Measurements from ENCODE around the gene GGNBP2.
"Not testable (repeated sequence)": the region's sequence is repeated elsewhere in the genome, so short reads cannot be mapped to it uniquely, and the experiment has no call there.

GGNBP2 gene

DNA sequence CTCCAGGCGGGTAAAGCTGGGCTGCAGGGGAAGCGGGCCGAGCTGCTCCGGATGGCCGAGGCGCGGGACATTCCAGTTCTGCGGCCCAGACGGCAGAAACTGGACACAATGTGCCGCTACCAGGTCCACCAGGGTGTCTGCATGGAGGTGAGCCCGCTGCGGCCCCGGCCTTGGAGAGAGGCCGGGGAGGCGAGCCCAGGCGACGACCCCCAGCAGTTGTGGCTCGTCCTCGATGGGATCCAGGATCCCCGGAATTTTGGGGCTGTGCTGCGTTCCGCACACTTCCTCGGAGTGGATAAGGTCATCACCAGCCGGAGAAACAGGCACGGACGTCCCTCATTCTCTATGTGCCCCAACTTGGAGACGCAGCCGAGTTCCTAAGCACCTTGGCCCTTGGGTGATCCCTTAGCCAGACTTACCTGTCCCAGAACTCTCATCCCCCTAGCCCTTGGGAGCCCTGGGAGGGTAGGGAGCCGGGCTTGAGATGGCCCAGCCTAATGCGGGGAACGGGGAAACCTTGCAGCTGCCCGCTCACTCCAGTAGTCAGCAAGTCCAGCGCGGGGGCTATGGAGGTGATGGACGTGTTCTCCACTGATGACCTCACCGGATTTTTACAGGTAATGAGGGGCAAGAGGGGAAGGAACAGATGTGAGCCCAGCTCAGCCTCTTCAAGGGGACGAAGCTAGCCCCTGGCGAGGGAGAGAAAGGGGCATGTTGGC lies 57.5 kb downstream of the GGNBP2 start:
- no peak for DNase-seq

DNA sequence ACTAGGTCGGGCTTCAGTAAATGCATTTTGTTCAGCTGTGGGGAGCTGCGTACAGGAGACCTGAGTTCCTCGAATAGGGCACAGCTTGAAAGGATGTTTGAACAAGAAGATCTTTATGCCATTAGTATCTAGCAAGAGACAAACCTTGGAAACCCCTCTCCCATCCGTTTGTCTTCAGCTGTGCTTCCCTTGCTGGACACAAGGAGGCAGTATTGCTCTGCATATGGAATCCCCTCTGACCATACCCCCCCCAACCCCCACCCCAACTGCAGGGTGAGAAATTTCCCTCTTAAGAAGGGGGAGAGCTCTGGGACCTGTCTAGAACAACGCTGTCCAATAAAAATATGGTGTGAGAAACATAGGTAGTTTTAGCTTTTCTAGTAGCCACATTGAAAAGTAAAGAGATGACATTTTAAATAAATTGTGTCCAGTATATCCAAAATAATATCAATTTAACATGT lies 58.2 kb downstream of the GGNBP2 start:
- peak; percentile 63 for DNase-seq

DNA sequence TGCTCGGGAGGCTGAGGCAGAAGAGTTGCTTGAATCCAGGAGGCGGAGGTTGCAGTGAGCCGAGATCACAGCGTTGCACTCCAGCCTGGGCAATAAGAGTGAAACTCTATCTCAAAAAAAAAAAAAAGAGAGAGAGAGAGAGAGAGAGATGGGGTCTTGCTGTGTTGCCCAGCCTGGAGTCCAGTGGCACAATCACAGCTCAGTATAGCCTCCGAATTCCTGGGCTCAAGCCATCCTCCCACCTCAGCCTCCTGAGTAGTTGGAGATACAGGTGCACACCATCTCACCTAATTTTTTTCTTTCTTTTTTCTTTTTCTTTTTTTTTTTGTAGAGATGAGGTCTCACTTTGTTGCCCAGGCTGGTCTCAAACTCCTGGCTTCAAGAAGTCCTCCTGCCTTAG lies 60.3 kb downstream of the GGNBP2 start:
- not testable (repeated sequence) for DNase-seq

DNA sequence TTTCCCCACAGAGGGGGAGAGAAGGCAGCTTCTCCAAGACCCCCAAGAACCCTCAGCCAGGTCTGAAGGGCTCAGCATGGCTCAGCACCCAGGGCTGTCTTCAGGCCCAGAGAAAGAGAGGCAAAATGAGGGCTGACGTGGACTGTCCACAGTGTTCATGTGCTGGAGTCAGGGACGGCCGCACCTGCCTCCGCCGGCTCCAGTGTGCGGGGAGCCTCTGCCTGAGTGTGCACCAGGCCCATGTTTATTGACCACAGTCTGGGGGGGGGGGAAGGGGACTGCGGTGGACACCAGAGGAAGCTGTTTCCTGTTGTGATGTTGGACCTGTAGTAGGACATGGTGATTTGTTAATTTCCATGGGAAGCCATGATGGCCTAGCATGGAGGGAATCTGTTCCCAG lies 63.6 kb downstream of the GGNBP2 start:
- DNase-seq = no peak

DNA sequence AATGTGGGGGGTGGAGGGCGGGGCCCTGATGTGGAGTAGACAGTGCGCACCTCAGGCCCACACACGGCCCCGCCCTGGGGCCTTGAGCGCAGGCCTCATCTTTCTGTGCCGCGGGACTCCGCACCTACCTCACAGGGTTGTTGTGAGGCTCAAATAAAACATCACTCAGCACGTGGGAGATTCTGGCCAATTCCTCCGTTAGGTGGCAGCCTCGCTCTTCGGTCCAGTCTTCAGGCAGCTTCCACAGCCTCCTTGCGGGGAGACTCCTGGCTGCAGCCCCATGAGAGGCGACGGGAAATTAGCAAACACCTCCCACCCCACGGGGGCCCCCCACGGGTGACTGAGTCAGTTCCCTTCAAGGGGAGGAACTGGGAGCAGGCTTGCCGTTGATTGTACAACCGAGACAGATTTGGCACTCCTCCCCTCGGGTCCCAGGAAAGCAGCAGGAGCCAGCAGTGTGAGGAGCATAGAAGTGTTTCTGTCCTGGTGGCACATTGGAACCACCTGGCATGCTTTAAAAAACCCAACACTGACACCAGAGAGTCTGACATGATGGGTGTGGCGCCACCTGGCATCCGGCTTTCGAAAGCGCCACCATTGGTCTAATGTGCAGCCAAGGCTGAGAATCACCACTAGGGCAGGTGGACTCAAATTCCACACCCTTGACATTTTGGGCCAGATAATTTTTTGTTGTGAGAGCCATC lies 64.2 kb downstream of the GGNBP2 start:
- peak; percentile 61 for DNase-seq

DNA sequence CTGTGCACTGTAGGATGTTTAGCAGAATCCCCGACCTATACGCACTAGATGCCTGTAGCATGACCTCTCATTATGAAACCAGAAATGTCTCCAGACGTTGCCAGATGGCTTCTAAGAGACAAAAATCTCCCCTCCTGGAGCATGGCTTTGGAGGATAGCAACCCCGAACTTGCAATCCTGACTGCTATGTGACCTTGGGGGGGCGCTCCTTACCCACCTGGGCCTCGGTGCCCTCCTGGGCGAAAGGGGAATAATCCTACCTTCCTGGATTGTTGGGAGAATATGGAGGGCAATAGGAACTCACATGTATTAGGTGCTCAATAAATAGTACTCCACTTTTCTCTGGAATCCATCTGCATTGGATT lies 64.8 kb downstream of the GGNBP2 start:
- DNase-seq = no peak

DNA sequence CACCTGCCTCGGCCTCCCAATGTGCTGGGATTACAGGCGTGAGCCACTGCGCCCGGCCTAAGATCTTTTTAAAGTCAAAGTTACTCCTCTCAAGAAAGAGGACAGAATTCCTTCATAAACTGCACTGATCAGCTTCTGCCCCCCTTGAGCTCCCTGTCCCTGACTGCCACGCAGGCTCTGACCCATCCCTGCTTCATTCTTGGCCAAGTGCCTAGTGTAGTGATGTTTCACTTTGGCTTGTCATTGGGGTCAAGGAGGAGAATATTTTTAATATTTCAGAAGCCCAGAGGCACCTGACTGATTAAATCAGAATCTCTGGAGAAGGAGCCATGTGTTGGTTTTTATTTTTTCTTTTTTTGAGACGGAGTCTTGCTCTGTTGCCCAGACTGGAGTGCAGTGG lies 65.8 kb downstream of the GGNBP2 start:
- DNase-seq = no peak

DNA sequence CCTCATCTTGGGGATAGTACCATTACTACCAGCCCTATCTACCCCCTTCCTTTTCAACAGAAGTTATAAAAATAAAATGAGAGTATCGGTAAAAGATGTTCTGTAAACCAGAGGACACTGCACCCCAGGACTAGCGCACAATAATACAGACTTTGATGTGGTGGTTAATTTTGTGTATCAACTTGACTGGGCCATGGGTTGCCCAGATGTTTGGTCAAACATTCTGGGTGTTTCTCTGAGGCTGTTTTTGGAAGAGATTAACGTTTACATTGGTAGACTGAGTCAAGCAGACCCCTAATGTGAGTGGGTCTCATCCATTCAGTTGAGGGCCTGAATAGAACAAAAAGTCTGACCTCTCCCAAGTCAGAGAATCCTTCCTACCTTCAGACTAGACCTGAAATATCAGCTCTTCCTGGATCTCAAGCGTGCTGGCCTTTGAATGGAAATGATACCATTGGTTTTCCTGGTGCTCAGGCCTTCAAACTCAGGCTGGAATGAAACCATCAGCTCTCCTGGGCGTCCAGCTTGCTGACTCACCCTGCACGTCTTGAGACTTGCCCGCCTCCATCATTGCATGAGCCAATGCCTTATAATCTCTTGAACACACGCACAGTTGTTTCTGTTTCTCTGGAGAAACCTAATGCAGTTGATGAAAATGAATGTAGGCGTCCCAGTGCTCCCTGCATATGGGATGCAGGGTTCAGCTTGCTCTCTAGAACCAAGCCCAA lies 66.8 kb downstream of the GGNBP2 start:
- DNase-seq = no peak

DNA sequence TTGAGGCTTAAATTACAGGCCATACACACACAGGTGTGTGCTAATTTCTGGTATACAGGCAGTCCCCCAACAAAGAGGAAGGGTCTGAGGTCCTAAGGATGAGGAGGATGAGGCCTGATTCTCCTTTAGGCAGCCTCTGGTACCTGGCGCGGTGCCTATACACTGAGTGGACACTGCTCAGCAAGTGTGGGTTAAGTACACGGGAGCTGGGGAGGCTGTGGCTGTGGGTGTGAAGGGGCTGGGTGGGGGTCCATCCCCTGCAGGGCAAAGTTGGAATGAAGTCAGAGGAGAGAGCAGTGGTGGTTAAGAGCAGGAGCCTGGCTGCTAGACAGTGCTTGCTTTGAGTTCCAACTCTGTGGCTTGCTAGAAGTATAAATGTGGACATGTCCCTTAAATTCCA lies 67.6 kb downstream of the GGNBP2 start:
- no peak for DNase-seq

DNA sequence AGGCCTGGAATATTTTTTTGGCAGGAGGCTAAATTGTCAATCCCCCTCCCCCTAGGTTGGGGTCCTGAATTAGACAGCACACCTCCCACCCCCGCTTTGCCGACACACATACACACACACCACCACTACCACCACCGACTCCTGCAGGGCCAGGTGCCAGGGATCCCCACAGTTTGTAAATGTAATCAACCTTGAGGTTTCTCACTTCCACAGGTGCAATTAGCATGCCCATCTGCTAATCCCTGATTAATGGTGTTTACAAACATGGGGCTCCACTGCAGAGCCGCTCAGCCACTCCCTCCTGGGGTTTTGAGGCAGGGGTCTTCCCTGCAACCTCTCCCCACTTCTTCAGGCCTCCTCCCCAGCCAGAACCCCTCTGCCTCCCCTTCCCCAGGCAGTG lies 68.4 kb downstream of the GGNBP2 start:
- DNase-seq = no peak

DNA sequence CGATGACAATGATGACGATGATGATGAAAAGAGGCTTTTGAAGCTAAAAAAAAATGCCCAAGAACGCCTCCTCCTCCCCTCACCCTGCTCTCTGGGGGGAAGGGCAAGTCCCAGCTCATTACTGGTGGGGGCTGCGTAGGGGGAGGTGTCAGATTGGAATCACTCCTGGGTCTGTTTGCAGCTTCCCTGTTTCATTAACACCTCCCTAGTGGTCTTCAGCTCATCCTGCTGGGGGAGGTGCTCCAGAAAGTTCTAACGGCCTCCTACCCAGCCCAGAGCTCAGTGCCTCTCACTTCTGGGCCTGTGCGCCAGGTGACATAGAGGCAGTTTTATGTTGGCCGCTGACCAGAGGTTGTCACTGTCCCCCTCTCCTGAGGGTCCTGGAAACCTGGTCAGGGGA lies 69.4 kb downstream of the GGNBP2 start:
- no peak for DNase-seq

DNA sequence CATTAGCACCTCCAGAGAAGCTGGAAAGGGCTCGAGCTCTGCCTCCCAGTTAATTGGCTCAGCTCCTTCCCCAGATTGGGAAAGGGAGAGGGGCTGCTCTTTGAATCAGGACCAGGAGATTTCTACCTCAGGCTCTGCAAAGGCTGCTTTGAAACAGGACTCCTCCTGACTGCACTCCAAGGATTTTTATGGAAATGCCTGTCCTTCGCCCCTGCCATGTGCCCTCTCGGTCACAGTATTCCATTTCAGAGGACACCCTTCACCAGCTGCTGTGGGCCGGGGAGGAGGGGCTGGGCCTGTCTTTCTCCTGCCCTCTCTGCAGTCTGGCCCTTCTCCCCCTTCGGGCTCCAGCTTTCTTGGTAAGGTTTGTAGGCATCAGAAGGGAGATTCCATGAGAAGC lies 70.2 kb downstream of the GGNBP2 start:
- DNase-seq = peak; percentile 48

DNA sequence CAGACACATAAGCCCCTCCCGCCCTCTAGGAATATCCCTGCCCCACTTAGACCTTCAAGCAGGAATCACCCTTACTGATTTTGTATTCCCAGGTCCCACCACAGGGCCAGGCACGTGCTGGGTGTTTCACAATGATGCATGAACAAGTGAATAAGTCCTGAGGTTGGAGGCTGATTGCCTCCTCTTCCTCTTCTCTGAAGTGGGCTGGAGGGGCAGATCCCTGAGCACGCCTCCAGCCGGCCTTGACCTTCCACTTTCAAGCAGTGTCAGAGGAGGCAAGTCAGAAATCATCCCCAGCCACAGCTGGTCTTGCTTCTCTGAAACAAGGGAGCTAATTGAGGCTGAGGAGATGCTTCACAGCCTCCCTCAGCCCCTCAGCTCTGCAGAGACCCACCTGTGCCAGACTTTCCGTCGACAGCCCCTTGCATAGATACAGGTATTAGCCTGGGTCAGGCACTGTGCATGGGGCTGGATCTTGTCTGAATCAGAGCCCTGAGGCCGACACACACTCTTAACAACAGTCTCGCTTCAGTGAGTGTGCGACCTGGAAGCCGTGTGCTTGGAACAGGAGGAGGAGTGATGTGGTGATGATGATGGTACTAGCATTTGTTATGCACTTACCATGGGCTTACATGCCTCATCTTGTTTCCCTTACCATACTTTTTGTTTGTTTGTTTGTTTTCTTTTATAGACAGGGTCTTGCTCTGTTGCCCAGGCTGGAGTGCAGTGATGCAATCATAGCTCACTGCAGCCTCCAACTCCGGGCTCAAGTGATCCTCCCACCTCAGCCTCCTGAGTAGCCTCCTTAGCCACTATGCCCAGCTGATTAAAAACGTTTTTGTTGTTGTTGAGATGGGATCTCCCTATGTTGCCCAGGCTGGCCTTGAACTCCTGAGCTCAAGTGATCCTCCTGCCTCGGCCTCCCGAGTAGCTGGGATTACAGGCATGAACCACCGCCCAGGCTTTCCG lies 71.6 kb downstream of the GGNBP2 start:
- DNase-seq = no peak

DNA sequence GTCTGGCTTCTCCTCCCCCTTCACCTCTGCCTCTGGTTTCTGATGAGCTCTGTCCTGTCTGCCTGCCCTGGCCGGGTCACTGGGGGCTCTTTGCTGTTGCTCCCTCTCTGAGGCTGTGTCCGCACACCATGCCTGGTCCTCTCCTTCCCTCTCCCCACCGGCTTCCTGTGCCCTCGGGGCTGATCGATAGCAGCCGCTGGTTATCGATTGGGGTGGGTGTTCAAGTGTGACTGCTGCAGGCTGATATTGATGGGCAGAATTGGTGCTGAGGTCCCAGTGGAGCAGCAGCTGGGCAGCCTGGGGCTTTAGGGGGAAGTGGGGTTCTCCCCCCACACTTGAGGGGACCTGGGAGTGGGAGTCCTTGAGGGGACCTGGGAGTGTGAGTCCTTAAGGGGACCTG lies 73.1 kb downstream of the GGNBP2 start:
- no peak for DNase-seq

DNA sequence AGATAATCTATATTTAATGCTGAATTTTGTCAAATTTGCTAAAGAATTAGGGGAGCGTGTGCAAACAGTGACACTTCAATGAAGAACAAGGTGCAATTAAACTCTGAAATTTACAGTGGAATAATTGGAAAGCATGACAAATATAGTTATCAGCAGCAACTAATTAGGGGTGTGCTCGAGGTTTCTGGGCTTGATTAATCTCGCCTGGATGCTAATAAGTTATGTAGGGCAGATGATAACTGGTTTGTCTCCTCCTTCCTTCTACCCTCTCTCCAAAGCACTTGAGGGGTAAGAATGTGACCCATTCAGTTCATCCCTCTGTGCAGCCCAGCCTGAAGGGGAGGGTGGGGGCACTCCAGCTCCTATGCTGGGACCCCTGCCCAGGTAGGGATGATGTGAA lies 78.6 kb downstream of the GGNBP2 start:
- DNase-seq = no peak

DNA sequence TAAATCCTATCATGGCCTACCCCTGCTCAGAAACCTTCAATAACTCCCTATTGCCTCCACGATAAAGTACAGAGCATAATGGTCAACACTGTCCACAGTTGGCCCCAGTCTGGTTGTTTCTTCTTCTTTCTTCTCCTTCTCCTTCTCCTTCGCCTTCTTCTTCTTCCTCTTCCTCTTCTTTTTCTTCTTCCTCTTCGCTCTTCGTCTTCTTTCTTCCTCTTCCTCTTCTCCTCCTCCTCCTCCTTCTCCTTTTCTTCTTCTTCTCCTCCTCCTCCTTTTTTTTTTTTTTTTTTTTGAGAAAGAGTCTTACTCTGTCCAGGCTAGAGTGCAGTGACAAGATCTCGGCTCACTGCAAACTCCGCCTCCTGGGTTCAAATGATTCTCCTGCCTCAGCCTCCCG lies 80.5 kb downstream of the GGNBP2 start:
- DNase-seq = no peak

DNA sequence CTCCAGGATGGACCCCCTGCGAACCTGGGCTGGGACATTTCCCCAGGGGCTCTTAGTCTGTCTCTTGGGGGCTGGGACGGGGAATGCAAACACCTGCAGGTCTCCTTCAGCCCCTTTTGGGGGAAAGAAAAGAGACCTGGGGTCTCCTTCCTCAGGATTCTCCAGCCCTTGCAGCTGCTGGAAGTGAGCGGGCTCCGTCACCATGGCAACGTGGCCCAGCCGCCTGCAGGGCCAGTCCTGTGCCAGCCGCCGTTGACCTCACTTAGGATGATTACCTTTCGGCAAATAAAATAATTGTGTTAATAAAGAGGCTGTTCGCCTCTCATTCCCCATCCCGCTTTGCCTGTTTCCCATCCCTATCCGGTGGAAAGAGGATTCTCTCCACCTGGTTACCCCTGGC lies 82.4 kb downstream of the GGNBP2 start:
- no peak for DNase-seq

DNA sequence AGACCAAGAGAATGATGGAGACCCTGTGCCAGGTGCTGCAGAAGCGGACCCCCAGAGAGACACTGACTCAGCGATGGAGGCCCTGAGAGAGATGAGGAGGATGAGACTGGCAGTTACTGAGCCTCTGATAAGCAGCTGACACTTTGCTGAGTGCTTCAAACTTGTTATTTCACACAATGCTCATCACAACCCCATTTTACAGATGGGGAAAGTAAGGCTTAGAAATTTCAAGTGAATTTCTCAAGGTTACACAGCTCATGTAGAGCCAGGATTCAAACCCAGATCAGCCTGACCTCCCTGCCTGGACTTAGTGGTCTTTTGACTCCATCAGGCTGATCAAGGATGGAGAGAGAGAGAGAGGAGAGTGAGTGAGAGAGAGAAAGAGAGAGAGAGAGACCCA lies 83.9 kb downstream of the GGNBP2 start:
- DNase-seq = no peak

DNA sequence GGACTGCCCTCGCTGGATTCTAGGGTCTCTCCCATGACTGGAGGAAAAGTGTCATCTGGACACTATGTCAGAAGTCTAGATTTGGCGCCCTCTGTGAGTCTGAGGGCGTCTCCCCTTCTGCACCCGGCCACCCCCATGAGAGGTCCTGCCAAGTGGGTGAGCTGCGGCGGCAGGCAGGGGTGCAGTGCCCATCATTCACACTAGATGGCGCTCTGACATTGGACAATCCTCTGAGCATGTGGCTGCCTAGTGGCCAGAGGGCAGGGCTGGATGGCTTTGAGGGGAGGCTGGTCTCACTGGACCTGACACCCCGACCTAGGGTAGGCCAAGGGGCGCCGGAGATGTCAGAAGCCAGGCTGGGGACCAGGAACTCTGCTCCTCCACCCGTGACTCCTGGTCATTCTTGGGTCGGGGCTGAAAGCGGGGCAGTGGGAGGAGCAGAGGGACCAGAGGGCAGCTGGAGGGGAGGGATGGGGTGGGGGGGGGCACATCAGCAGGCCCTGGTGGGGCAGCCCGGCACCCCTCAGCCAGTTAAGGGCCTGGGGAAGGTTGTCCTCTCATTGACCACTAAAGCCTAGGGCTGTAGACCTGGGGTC lies 84.6 kb downstream of the GGNBP2 start:
- DNase-seq = peak; percentile 75

DNA sequence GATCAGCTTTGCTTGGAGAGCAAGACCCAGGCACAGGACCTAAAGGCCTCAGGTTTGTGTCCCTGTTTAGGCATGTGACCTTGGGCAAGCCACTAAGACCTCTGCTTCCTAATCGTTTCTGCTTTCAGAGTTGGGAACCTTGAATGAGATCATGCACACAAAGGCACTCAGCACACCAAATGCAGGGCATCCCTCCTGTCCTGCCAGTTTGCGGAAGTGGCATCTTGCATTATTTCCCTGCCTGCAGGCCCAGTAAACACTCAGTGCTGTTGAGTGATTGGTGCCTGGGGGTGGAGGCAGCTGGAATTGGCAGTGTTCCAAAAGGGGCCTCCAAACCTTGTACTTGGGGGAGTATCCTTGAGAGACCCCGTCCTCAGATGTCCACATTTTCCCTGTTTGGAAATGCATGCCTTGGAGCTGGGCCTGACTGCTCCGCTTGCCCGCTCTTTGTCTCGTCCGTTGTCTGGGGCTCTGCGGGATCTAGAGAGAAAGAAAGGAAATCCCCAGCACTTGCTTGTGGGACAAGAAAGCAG lies 85.3 kb downstream of the GGNBP2 start:
- DNase-seq = no peak

DNA sequence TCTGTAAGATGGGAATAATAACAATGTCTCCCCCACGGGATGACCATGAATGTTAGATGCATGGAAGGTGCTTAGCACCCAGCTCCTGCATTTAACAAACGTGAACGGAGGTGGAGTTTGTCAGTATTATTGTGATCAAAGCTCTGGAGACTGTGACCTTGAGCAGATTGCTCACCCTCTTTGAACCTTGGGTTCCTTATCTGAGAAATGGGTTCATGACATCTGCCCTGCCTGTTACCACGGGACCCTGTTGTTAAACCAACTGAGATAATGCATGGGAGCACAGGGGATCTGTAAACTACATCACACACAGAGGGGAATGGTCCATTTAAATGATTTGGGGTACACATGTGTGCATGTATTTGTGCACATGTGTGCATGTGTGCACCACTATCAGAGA lies 86.3 kb downstream of the GGNBP2 start:
- no peak for DNase-seq
